ENCODE data around the gene VIT.

GRCh38 chr2:36779462-36779861, 83.0 kb downstream of the VIT start:
- TF ChIP-seq, protein P1, sequence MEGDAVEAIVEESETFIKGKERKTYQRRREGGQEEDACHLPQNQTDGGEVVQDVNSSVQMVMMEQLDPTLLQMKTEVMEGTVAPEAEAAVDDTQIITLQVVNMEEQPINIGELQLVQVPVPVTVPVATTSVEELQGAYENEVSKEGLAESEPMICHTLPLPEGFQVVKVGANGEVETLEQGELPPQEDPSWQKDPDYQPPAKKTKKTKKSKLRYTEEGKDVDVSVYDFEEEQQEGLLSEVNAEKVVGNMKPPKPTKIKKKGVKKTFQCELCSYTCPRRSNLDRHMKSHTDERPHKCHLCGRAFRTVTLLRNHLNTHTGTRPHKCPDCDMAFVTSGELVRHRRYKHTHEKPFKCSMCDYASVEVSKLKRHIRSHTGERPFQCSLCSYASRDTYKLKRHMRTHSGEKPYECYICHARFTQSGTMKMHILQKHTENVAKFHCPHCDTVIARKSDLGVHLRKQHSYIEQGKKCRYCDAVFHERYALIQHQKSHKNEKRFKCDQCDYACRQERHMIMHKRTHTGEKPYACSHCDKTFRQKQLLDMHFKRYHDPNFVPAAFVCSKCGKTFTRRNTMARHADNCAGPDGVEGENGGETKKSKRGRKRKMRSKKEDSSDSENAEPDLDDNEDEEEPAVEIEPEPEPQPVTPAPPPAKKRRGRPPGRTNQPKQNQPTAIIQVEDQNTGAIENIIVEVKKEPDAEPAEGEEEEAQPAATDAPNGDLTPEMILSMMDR (IDR thresholded peaks at IDR 0.05) = no peak
- no peak for TF ChIP-seq ZFX (IDR thresholded peaks at IDR 0.05; ENCODE audit: borderline replicate concordance)
